ENCODE data around the gene CPTP.

Gene CPTP

GRCh38 chr1:1371364-1371745, 46.8 kb downstream of the CPTP start:
- no peak for FAIRE-seq
- DNase-seq (ENCODE audit: insufficient read length), result no peak
- TF ChIP-seq POLR2A (IDR thresholded peaks at IDR 0.05; ENCODE audit: low read depth, low read length) (no peak), TAF1 (IDR thresholded peaks at IDR 0.05; ENCODE audit: borderline replicate concordance, low read depth, low read length) (no peak), POLR2AphosphoS5 (IDR thresholded peaks at IDR 0.05; ENCODE audit: low read depth, low read length) (no peak)

- TF ChIP-seq POLR2A (IDR thresholded peaks at IDR 0.05; ENCODE audit: low read depth, low read length) (peak; percentile 20; the same call in 1 of the 2 replicates), POLR2AphosphoS5 (IDR thresholded peaks at IDR 0.05; ENCODE audit: low read depth, low read length) (no peak), TAF1 (IDR thresholded peaks at IDR 0.05; ENCODE audit: borderline replicate concordance, low read depth, low read length) (no peak)
- DNase-seq (ENCODE audit: insufficient read length) (peak; percentile 97), FAIRE-seq (no peak)
These were observed 47.4 kb downstream of the CPTP start for GRCh38 chr1:1371746-1372711.

- DNase-seq (ENCODE audit: insufficient read length) (no peak), FAIRE-seq (no peak)
- no peak for TF ChIP-seq TAF1 (IDR thresholded peaks at IDR 0.05; ENCODE audit: borderline replicate concordance, low read depth, low read length)
- TF ChIP-seq POLR2A (IDR thresholded peaks at IDR 0.05; ENCODE audit: low read depth, low read length), result no peak
- TF ChIP-seq POLR2AphosphoS5 (IDR thresholded peaks at IDR 0.05; ENCODE audit: low read depth, low read length), result no peak
These were observed 48.6 kb downstream of the CPTP start for GRCh38 chr1:1373051-1373814.

GRCh38 chr1:1373815-1374588, 49.4 kb downstream of the CPTP start:
- DNase-seq (ENCODE audit: insufficient read length), result no peak
- TF ChIP-seq POLR2A (IDR thresholded peaks at IDR 0.05; ENCODE audit: low read depth, low read length) (no peak), POLR2AphosphoS5 (IDR thresholded peaks at IDR 0.05; ENCODE audit: low read depth, low read length) (no peak), TAF1 (IDR thresholded peaks at IDR 0.05; ENCODE audit: borderline replicate concordance, low read depth, low read length) (no peak)
- no peak for FAIRE-seq

GRCh38 chr1:1374589-1374928, 50.0 kb downstream of the CPTP start:
- FAIRE-seq, result no peak

GRCh38 chr1:1374929-1375662, 50.5 kb downstream of the CPTP start, which contains the start of gene AURKAIP1:
TSS of gene AURKAIP1 (minus strand) at chr1:1375207. CDS start at chr1:1374756, 451 bp downstream.
- peak; percentile 50; the same call in 1 of the 2 replicates for TF ChIP-seq POLR2AphosphoS5 (IDR thresholded peaks at IDR 0.05; ENCODE audit: low read depth, low read length)
- TF ChIP-seq TAF1 (IDR thresholded peaks at IDR 0.05; ENCODE audit: borderline replicate concordance, low read depth, low read length), result peak; percentile 35; the same call in 1 of the 2 replicates
- peak; percentile 59; the same call in 1 of the 2 replicates for TF ChIP-seq POLR2A (IDR thresholded peaks at IDR 0.05; ENCODE audit: low read depth, low read length)
- FAIRE-seq (peak; percentile 100), DNase-seq (ENCODE audit: insufficient read length) (peak; percentile 99)

More at GRCh38 chr1:1374589-1374928, 50.0 kb downstream of the CPTP start:
- no peak for DNase-seq (ENCODE audit: insufficient read length)
- TF ChIP-seq TAF1 (IDR thresholded peaks at IDR 0.05; ENCODE audit: borderline replicate concordance, low read depth, low read length) (no peak), POLR2A (IDR thresholded peaks at IDR 0.05; ENCODE audit: low read depth, low read length) (no peak), POLR2AphosphoS5 (IDR thresholded peaks at IDR 0.05; ENCODE audit: low read depth, low read length) (no peak)

GRCh38 chr1:1376551-1377226, 52.1 kb downstream of the CPTP start:
- DNase-seq (ENCODE audit: insufficient read length) (no peak), FAIRE-seq (no peak)
- no peak for TF ChIP-seq POLR2A (IDR thresholded peaks at IDR 0.05; ENCODE audit: low read depth, low read length)
- TF ChIP-seq POLR2AphosphoS5 (IDR thresholded peaks at IDR 0.05; ENCODE audit: low read depth, low read length), result no peak
- TF ChIP-seq TAF1 (IDR thresholded peaks at IDR 0.05; ENCODE audit: borderline replicate concordance, low read depth, low read length), result no peak

- TF ChIP-seq TAF1 (IDR thresholded peaks at IDR 0.05; ENCODE audit: borderline replicate concordance, low read depth, low read length), result no peak
- TF ChIP-seq POLR2AphosphoS5 (IDR thresholded peaks at IDR 0.05; ENCODE audit: low read depth, low read length), result no peak
- no peak for TF ChIP-seq POLR2A (IDR thresholded peaks at IDR 0.05; ENCODE audit: low read depth, low read length)
- DNase-seq (ENCODE audit: insufficient read length) (no peak), FAIRE-seq (no peak)
These were observed 53.1 kb downstream of the CPTP start for GRCh38 chr1:1377540-1378205.

Measured in GM12892 (cell line).